DOHH2 (cell line): ENCODE data around the gene FBXO10.

Source experiments
- EZH2phosphoT487 ChIP-seq: fragments of 200-600 bp; sonication (generic); IDR thresholded peaks from 2 replicates; pipeline ENCODE4 v1.6.1; 2017; ENCODE audit warnings: borderline replicate concordance, mild to moderate bottlenecking, antibody characterized with exemption, low read length, moderate library complexity, mixed read lengths
- TF ChIP-seq, protein P1 (sequence below): fragments of 200-600 bp; sonication (generic); IDR thresholded peaks from one replicate; pipeline ENCODE4 v1.5.1; 2014; ENCODE audit warnings: antibody characterized with exemption, mild to moderate bottlenecking, low read depth, low read length; ENCODE audit not compliant: poor library complexity, severe bottlenecking

DNA sequence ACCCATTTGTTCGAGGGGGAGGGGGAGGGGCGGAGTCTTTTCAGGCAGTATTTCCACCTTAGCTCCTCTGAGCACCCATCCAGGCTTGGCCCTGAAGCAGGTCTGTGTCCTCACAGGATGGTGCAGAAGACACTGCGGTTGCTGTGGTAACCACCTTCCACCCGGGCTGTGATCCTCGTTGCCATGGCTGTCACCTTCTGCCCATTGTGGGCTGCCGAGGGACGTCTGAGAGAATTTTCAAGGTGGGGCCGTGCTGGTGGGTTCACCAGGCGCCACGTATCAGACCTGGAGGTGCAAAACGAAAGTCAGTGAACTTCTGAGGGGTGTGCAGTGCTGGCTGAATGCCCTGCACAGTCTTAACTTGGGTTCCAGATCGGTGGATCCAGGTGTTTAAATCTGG lies 63.7 kb downstream of the FBXO10 start:
- TF ChIP-seq, protein P1, sequence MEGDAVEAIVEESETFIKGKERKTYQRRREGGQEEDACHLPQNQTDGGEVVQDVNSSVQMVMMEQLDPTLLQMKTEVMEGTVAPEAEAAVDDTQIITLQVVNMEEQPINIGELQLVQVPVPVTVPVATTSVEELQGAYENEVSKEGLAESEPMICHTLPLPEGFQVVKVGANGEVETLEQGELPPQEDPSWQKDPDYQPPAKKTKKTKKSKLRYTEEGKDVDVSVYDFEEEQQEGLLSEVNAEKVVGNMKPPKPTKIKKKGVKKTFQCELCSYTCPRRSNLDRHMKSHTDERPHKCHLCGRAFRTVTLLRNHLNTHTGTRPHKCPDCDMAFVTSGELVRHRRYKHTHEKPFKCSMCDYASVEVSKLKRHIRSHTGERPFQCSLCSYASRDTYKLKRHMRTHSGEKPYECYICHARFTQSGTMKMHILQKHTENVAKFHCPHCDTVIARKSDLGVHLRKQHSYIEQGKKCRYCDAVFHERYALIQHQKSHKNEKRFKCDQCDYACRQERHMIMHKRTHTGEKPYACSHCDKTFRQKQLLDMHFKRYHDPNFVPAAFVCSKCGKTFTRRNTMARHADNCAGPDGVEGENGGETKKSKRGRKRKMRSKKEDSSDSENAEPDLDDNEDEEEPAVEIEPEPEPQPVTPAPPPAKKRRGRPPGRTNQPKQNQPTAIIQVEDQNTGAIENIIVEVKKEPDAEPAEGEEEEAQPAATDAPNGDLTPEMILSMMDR: no peak
- no peak for TF ChIP-seq EZH2phosphoT487
